ENCODE measurements around the gene RFX3.

The RFX3 gene

GRCh38 chr9:3549225-3549624, 23.4 kb upstream of the RFX3 start:
- TF ChIP-seq USF1 (IDR thresholded peaks at IDR 0.05) (no peak), CEBPB (IDR thresholded peaks at IDR 0.05) (no peak), TEAD4 (IDR thresholded peaks at IDR 0.05) (no peak), CREB1 (IDR thresholded peaks at IDR 0.05; ENCODE audit: low read depth) (no peak), ZBTB7A (IDR thresholded peaks at IDR 0.05; ENCODE audit: low read depth) (no peak), EP300 (IDR thresholded peaks at IDR 0.05; ENCODE audit: borderline replicate concordance) (no peak), YY1 (IDR thresholded peaks at IDR 0.05; ENCODE audit: low read depth) (no peak), EGR1 (IDR thresholded peaks at IDR 0.05) (no peak), FOXM1 (IDR thresholded peaks at IDR 0.05; ENCODE audit: borderline replicate concordance, low read depth) (no peak), MAX (IDR thresholded peaks at IDR 0.05) (no peak)

- TF ChIP-seq RAD21 (IDR thresholded peaks at IDR 0.05; ENCODE audit: low read depth) = no peak
- TF ChIP-seq ZBTB7A (IDR thresholded peaks at IDR 0.05; ENCODE audit: low read depth) = no peak
- no peak for TF ChIP-seq CREB1 (IDR thresholded peaks at IDR 0.05; ENCODE audit: low read depth)
- no peak for TF ChIP-seq USF1 (IDR thresholded peaks at IDR 0.05)
- no peak for TF ChIP-seq MAX (IDR thresholded peaks at IDR 0.05)
- no peak for TF ChIP-seq EP300 (IDR thresholded peaks at IDR 0.05; ENCODE audit: borderline replicate concordance)
- TF ChIP-seq TCF12 (IDR thresholded peaks at IDR 0.05; ENCODE audit: low read depth) = no peak
- TF ChIP-seq EGR1 (IDR thresholded peaks at IDR 0.05) = no peak
- TF ChIP-seq REST (IDR thresholded peaks at IDR 0.05; ENCODE audit: low read depth) = no peak
- no peak for TF ChIP-seq TEAD4 (IDR thresholded peaks at IDR 0.05)
- TF ChIP-seq FOXM1 (IDR thresholded peaks at IDR 0.05; ENCODE audit: borderline replicate concordance, low read depth) = no peak
- no peak for TF ChIP-seq TAF1 (IDR thresholded peaks at IDR 0.05; ENCODE audit: low read depth)
Measured at GRCh38 chr9:3548648-3549047, 22.8 kb upstream of the RFX3 start.

- TF ChIP-seq MAX (IDR thresholded peaks at IDR 0.05) = no peak
- no peak for TF ChIP-seq TAF1 (IDR thresholded peaks at IDR 0.05; ENCODE audit: low read depth)
- no peak for TF ChIP-seq RAD21 (IDR thresholded peaks at IDR 0.05; ENCODE audit: low read depth)
- no peak for TF ChIP-seq REST (IDR thresholded peaks at IDR 0.05; ENCODE audit: low read depth)
- TF ChIP-seq TEAD4 (IDR thresholded peaks at IDR 0.05) = no peak
- no peak for TF ChIP-seq YY1 (IDR thresholded peaks at IDR 0.05; ENCODE audit: low read depth)
- TF ChIP-seq CEBPB (IDR thresholded peaks at IDR 0.05) = no peak
- no peak for TF ChIP-seq CREB1 (IDR thresholded peaks at IDR 0.05; ENCODE audit: low read depth)
- TF ChIP-seq EGR1 (IDR thresholded peaks at IDR 0.05) = no peak
- TF ChIP-seq FOXM1 (IDR thresholded peaks at IDR 0.05; ENCODE audit: borderline replicate concordance, low read depth) = no peak
- no peak for TF ChIP-seq NFIC (IDR thresholded peaks at IDR 0.05)
- no peak for TF ChIP-seq TCF12 (IDR thresholded peaks at IDR 0.05; ENCODE audit: low read depth)
- no peak for TF ChIP-seq EP300 (IDR thresholded peaks at IDR 0.05; ENCODE audit: borderline replicate concordance)
- no peak for TF ChIP-seq USF1 (IDR thresholded peaks at IDR 0.05)
- TF ChIP-seq ZBTB7A (IDR thresholded peaks at IDR 0.05; ENCODE audit: low read depth) = no peak
Measured at GRCh38 chr9:3541206-3541605, 15.4 kb upstream of the RFX3 start.

- no peak for TF ChIP-seq MAX (IDR thresholded peaks at IDR 0.05)
- TF ChIP-seq TEAD4 (IDR thresholded peaks at IDR 0.05) = no peak
- TF ChIP-seq RAD21 (IDR thresholded peaks at IDR 0.05; ENCODE audit: low read depth) = no peak
- TF ChIP-seq CREB1 (IDR thresholded peaks at IDR 0.05; ENCODE audit: low read depth) = no peak
- no peak for TF ChIP-seq EP300 (IDR thresholded peaks at IDR 0.05; ENCODE audit: borderline replicate concordance)
- TF ChIP-seq TCF12 (IDR thresholded peaks at IDR 0.05; ENCODE audit: low read depth) = no peak
- TF ChIP-seq FOXM1 (IDR thresholded peaks at IDR 0.05; ENCODE audit: borderline replicate concordance, low read depth) = no peak
- TF ChIP-seq USF1 (IDR thresholded peaks at IDR 0.05) = no peak
- no peak for TF ChIP-seq NFIC (IDR thresholded peaks at IDR 0.05)
- TF ChIP-seq CEBPB (IDR thresholded peaks at IDR 0.05) = no peak
- TF ChIP-seq REST (IDR thresholded peaks at IDR 0.05; ENCODE audit: low read depth) = no peak
- TF ChIP-seq YY1 (IDR thresholded peaks at IDR 0.05; ENCODE audit: low read depth) = no peak
- no peak for TF ChIP-seq TAF1 (IDR thresholded peaks at IDR 0.05; ENCODE audit: low read depth)
- TF ChIP-seq EGR1 (IDR thresholded peaks at IDR 0.05) = no peak
- no peak for TF ChIP-seq ZBTB7A (IDR thresholded peaks at IDR 0.05; ENCODE audit: low read depth)
Measured at GRCh38 chr9:3534614-3535404, 9.0 kb upstream of the RFX3 start.

Data from Ishikawa (cell line).